Activated T-helper 2 cell treated with anti-CD3 and anti-CD28 coated beads, Interferon-gamma antibody, Interleukin-2, Interleukin-4, amounts not matched to agents 10 μg/mL and 5 μg/mL and 100 μg/mL, durations not matched to agents 14 hours and 24 hours and 36 hours (primary cell): ENCODE results near the gene ZNF280A. TPM values are rescaled to one million over a fixed set of nuclear protein-coding genes. Genes with fewer than 3 reads are reported as not detected.
A peak's percentile ranks its signal among the peaks of the same experiment; 100 is the strongest.

ENCODE experiments used
- DNase-seq: peaks from one replicate; pipeline ENCODE4 v3.0.0; 2021; ENCODE audit warnings: low spot score
- H3K27ac Mint-ChIP-seq: one replicate; pipeline ENCODE4 v1.8.0; 2021; ENCODE audit warnings: mixed read lengths
- H3K27me3 Mint-ChIP-seq: one replicate; pipeline ENCODE4 v1.8.0; 2021; ENCODE audit warnings: low read depth, mixed read lengths
- H3K36me3 Mint-ChIP-seq: one replicate; pipeline ENCODE4 v1.8.0; 2021; ENCODE audit warnings: low read depth, mixed read lengths
- H3K4me1 Mint-ChIP-seq: one replicate; pipeline ENCODE4 v1.8.0; 2021; ENCODE audit warnings: low read depth, mixed read lengths
- H3K4me3 Mint-ChIP-seq: one replicate; pipeline ENCODE4 v1.8.0; 2021; ENCODE audit warnings: low read depth, mild to moderate bottlenecking, moderate library complexity, mixed read lengths
- H3K9me3 Mint-ChIP-seq: one replicate; pipeline ENCODE4 v1.8.0; 2021; ENCODE audit warnings: mixed read lengths
- intact Hi-C: fragments of 100-400 bp; cut with micrococcal nuclease; formaldehyde crosslinking; loops from one replicate; pipeline ENCODE4 v1.15.1; 2023
- total RNA-seq: library from RNA; stranded (reverse); gene quantifications from 2 replicates; pipeline ENCODE4 v1.2.3, GENCODE V29; 2022

The ZNF280A gene
- not detected in 2 replicates for total RNA-seq

DNA sequence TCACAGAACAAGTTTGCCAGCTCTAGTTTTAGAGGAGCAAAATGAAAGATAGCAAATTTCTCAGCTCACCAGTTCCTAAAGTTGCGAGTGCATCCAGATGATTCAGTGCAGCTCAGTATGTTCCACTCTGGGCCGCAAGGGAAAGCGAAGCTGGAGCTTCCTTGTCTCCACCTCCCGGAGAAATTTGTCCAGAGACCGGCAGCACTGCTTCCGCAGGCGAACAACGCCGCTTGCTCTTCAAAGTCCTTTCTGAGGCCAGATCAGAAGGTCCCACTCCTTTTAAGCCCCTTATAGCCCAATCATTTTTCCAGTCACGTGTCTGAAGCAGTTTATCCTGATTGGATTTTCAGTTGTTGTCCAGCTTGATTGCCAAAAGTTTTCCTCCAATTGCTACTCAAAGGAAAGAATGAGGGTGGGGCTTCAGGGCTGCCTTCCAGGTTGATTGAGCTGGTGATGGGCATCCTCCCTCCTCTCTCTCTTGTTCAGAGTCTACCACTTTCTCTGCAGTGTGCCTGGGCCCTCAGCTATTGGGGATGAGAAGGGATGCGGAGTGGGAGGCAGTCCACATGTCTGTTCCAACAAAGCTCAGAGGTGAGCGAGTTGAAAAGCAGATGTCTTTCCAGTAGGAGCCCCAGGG is at the start of gene ZNF280A:
TSS of gene ZNF280A (minus strand) at position 251 of the 637 bp plus-strand sequence. CDS start 4,640 bp downstream, outside the sequence.
- Mint-ChIP-seq H3K4me3 (no peak within 1 kb of the TSS), H3K27ac (no peak within 1 kb of the TSS), H3K36me3 (no peaks in the 10 kb centered on the region), H3K4me1 (no peaks in the 10 kb centered on the region), H3K27me3 (peaks cover 8% of the 10 kb centered on the region), H3K9me3 (no peaks in the 10 kb centered on the region)
- intact Hi-C loops = no loop called here
- DNase-seq = no peak

GRCh38 chr22:22569218-22569617 is 49.1 kb upstream of the ZNF280A start:
- Mint-ChIP-seq H3K4me3 (no peak overlapping the region), H3K4me1 (no peaks in the 10 kb centered on the region), H3K9me3 (no peaks in the 10 kb centered on the region), H3K27me3 (peaks cover 18% of the 10 kb centered on the region), H3K36me3 (no peaks in the 10 kb centered on the region), H3K27ac (no peak overlapping the region)
- no peak for DNase-seq
- intact Hi-C loops = no loop called here

DNA sequence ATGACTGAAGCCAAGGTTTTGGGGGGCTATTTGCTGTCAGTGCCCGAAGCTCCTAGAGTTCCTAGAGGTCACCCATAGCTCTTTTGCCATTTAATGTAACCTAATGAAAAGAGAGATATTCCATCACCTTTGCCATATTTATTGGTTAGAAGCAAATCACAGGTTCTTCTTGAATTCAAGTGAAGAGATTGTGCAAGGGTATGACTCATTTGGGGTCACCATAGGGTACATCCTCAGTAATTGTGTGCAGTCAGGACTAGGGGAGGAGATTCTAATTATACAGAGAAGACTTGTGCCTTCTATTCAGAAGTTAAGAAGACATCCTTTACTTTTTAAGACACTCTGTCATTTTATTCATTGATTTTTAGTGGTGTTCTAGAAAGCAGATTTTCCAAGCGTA is 45.9 kb upstream of the ZNF280A start:
- no peak overlapping the region for H3K4me3 Mint-ChIP-seq

DNA sequence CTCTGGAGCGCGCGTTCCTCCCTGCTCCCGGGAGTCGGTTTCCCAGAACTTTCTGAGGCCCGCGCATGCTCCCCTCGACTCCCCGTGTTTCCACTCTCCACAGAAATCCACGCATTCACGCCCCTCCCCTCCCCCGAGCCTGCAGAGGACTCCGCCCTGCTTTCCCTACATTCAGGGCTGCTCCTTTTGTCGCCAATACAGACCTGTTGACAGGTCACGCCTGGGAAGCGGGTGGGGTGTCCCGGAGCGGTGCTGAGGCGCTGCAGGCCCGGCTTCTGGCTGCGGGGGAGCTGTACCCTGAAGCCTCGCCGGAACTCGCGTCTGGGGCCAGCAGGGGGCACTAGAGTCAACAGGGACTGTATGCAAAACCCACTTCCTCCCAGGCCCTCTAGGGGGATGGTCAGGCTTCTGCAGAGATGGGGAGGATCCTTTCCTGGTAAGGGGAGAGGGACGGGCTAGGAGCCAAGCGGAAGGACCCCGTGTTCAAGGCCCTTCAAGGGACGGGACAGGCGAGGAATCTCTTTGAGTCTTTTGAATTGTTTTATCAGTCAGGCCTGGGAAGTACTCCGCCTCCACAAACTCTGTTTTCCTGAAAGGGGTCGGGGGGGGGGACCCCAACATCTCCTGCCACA is 39.0 kb upstream of the ZNF280A start, which contains the start of gene PRAME:
TSS of gene PRAME (minus strand) at position 294 of the 632 bp plus-strand sequence. CDS start 2,433 bp downstream, outside the sequence.
- peaks cover 2% of the 10 kb centered on the region for H3K27me3 Mint-ChIP-seq
- H3K4me3 Mint-ChIP-seq = no peak within 1 kb of the TSS
- H3K36me3 Mint-ChIP-seq = no peaks in the 10 kb centered on the region
- no peaks in the 10 kb centered on the region for H3K9me3 Mint-ChIP-seq
- intact Hi-C loops = no loop called here
- H3K4me1 Mint-ChIP-seq = peaks cover 4% of the 10 kb centered on the region
- H3K27ac Mint-ChIP-seq = no peak within 1 kb of the TSS
- DNase-seq = peak; percentile 71

More for the DNA sequence above, 45.9 kb upstream of the ZNF280A start:
- Mint-ChIP-seq H3K4me1 (no peaks in the 10 kb centered on the region), H3K36me3 (no peaks in the 10 kb centered on the region), H3K27me3 (peaks cover 13% of the 10 kb centered on the region), H3K9me3 (no peaks in the 10 kb centered on the region), H3K27ac (no peak overlapping the region)
- DNase-seq = no peak
- intact Hi-C loops = no loop called here

GRCh38 chr22:22558071-22558971 is 38.3 kb upstream of the ZNF280A start:
- H3K36me3 Mint-ChIP-seq = no peaks in the 10 kb centered on the region
- H3K9me3 Mint-ChIP-seq = no peaks in the 10 kb centered on the region
- H3K4me1 Mint-ChIP-seq = peaks cover 4% of the 10 kb centered on the region
- H3K4me3 Mint-ChIP-seq = no peak overlapping the region
- DNase-seq = no peak
- intact Hi-C loops = no loop called here
- no peak overlapping the region for H3K27ac Mint-ChIP-seq
- H3K27me3 Mint-ChIP-seq = peaks cover 3% of the 10 kb centered on the region

GRCh38 chr22:22556995-22557925 is 37.2 kb upstream of the ZNF280A start:
- peaks cover 6% of the 10 kb centered on the region for H3K4me1 Mint-ChIP-seq
- no peak overlapping the region for H3K4me3 Mint-ChIP-seq
- no peaks in the 10 kb centered on the region for H3K36me3 Mint-ChIP-seq
- no peaks in the 10 kb centered on the region for H3K9me3 Mint-ChIP-seq
- intact Hi-C loops = no loop called here
- H3K27ac Mint-ChIP-seq = no peak overlapping the region
- DNase-seq = no peak
- H3K27me3 Mint-ChIP-seq = peaks cover 8% of the 10 kb centered on the region

DNA sequence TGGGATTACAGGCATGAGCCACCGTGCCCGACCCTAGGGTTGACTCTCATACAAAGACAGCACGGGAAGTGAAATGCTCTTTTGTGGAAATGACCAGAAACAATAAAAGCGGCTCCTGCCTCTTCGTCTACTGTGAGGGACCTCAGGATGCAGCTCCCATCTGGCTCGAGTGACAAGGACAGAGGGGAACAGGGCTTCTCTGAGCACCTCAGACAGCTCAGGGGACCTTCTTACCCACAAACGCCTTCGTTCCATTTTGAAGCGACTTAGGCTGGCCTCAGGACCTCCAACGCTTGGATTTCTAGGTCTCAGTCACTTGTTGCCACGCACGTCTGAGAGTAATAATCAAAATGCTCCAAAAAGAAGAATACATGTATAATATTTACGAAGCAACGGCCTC is 36.5 kb upstream of the ZNF280A start:
- H3K36me3 Mint-ChIP-seq = no peaks in the 10 kb centered on the region
- H3K4me1 Mint-ChIP-seq = peaks cover 6% of the 10 kb centered on the region
- intact Hi-C loops = no loop called here
- peaks cover 8% of the 10 kb centered on the region for H3K27me3 Mint-ChIP-seq
- H3K9me3 Mint-ChIP-seq = no peaks in the 10 kb centered on the region
- H3K4me3 Mint-ChIP-seq = no peak overlapping the region
- no peak overlapping the region for H3K27ac Mint-ChIP-seq
- no peak for DNase-seq

GRCh38 chr22:22555596-22555995 is 35.5 kb upstream of the ZNF280A start:
- H3K9me3 Mint-ChIP-seq = no peaks in the 10 kb centered on the region
- no peak overlapping the region for H3K27ac Mint-ChIP-seq
- peaks cover 8% of the 10 kb centered on the region for H3K27me3 Mint-ChIP-seq
- no peak overlapping the region for H3K4me3 Mint-ChIP-seq
- H3K4me1 Mint-ChIP-seq = peaks cover 6% of the 10 kb centered on the region
- H3K36me3 Mint-ChIP-seq = no peaks in the 10 kb centered on the region
- no peak for DNase-seq
- intact Hi-C loops = no loop called here

GRCh38 chr22:22554587-22555284 is 34.7 kb upstream of the ZNF280A start:
- Mint-ChIP-seq H3K4me1 (peaks cover 6% of the 10 kb centered on the region), H3K27me3 (peaks cover 8% of the 10 kb centered on the region), H3K4me3 (no peak overlapping the region), H3K36me3 (no peaks in the 10 kb centered on the region), H3K27ac (no peak overlapping the region), H3K9me3 (no peaks in the 10 kb centered on the region)
- intact Hi-C loops = no loop called here
- DNase-seq = no peak

DNA sequence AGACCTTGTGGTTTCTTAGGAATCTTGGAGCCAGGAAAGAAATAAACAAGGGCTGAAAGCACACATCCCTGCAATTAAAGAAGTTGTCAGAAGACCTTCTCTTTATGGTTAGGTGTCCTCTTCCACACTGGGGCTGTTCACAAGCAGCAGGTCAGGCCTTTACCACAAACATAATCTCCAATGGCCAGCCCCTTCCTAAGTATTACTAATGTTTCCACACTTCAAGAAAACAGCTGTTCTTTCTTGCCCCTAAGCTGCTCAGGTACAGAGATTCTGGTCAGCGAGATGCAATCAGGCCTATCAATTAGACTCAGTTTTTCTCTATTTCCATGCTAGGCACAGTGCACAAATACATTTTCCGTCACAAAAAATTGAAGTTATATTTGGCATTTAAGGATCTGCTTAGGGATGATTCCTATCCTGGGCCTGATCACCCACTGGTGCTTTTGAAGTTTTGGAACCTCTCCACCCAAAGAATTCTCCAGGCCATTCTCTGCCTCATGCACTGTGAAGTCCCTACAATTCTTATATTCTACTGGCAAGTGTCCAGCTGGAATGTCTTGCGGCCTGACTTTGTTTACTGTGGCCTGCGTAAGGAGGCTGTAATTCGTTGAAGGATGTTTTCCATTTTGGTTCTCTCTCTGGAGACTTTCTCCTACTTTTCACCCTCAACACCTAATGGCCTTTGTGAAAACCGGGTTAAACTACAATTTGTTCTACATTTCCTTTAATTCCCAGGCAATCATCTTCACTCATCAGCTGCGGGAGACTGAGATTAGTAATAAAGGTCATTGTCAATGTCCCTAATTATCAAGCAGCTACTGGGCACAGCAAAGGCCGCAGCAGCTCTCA is 33.9 kb upstream of the ZNF280A start:
- no peak for DNase-seq
- Mint-ChIP-seq H3K9me3 (no peaks in the 10 kb centered on the region), H3K36me3 (no peaks in the 10 kb centered on the region), H3K4me3 (no peak overlapping the region), H3K4me1 (peaks cover 3% of the 10 kb centered on the region), H3K27ac (no peak overlapping the region), H3K27me3 (peaks cover 8% of the 10 kb centered on the region)
- intact Hi-C loops = no loop called here

DNA sequence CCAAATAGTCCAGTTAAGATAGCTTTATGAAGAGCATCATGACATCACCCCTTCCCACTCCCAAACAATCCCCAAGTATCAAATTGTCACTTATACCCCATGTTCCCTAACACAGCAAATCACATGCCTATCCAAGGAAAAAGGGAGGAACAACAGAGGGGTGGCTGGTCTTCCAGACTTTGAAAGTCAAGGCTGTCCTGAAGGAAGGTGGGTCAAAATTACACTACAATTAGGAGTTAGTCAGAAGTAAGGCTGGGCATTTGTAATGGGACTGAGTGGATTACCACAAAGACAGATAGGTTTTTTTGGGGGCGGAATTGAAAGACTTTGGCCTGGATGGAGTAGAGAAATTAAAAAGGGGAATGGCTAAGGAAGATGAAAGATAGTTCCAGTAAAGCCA is 33.1 kb upstream of the ZNF280A start:
- no peak overlapping the region for H3K4me3 Mint-ChIP-seq
- H3K27ac Mint-ChIP-seq = no peak overlapping the region
- H3K9me3 Mint-ChIP-seq = no peaks in the 10 kb centered on the region
- intact Hi-C loops = no loop called here
- H3K27me3 Mint-ChIP-seq = peaks cover 8% of the 10 kb centered on the region
- peaks cover 2% of the 10 kb centered on the region for H3K4me1 Mint-ChIP-seq
- no peaks in the 10 kb centered on the region for H3K36me3 Mint-ChIP-seq
- no peak for DNase-seq
